Suprapubic skin (tissue), 4 donors: Measurements from ENCODE around the gene ANK3.

Experiments used
- CTCF ChIP-seq, 2 donors: fragments of 200-600 bp in 1 of 2; fragments of 450-650 bp in 1 of 2; sonication (generic) in 1 of 2; IDR thresholded peaks; one replicate each; pipeline ENCODE4 v1.5.1; 2016 to 2019; ENCODE audit warnings: antibody characterized with exemption in 2 of 2, mild to moderate bottlenecking in 1 of 2, moderate library complexity in 1 of 2
- EP300 ChIP-seq: sonication (generic); formaldehyde crosslinking; IDR thresholded peaks from one replicate; pipeline ENCODE4 v1.6.1; 2017; ENCODE audit warnings: antibody characterized with exemption
- POLR2A ChIP-seq, 2 donors: fragments of 450-650 bp; IDR thresholded peaks; one replicate each; pipeline ENCODE4 v1.6.1; 2017; ENCODE audit warnings: antibody characterized with exemption in 2 of 2, mild to moderate bottlenecking in 2 of 2, moderate library complexity in 2 of 2
- POLR2AphosphoS5 ChIP-seq, 3 donors: sonication (generic); formaldehyde crosslinking; IDR thresholded peaks; one replicate each; pipeline ENCODE4 v1.6.1; 2017; ENCODE audit warnings: antibody characterized with exemption in 3 of 3

- TF ChIP-seq POLR2A (IDR thresholded peaks at IDR 0.05) (no peak), CTCF (IDR thresholded peaks at IDR 0.05) (no peak), EP300 (no peak), POLR2AphosphoS5 (IDR thresholded peaks at IDR 0.05) (no peak)
Observed at GRCh38 chr10:60335708-60336107, 54.0 kb downstream of the ANK3 start.
